ENCODE results near the gene ABCG8.

The ABCG8 gene

GRCh38 chr2:43845181-43845580 is 6.4 kb downstream of the ABCG8 start:
- no CpG with 5 or more reads among the region's 1 CpG for WGBS
- no peaks in the 10 kb centered on the region for H3K36me3 ChIP-seq (ENCODE audit: control insufficient read depth in 1 of 2, insufficient read depth in 2 of 2, low read depth in 1 of 2, low read length in 2 of 2)
- H3K18ac ChIP-seq (ENCODE audit: low read depth in 1 of 2, low read length in 2 of 2): no peak overlapping the region
- H2BK15ac ChIP-seq (ENCODE audit: low read depth, poor library complexity, severe bottlenecking): no peak overlapping the region
- no peak overlapping the region for H2BK12ac ChIP-seq (ENCODE audit: low read length in 2 of 2)
- no peak overlapping the region for H3K4ac ChIP-seq (ENCODE audit: low read depth in 1 of 2, low read length in 2 of 2)
- H4K8ac ChIP-seq (ENCODE audit: low read length): no peak overlapping the region
- no peak overlapping the region for H2AK5ac ChIP-seq (ENCODE audit: low read length, severe bottlenecking)
- no peak overlapping the region for H3K9ac ChIP-seq (ENCODE audit: low read length)
- H3K4me2 ChIP-seq (ENCODE audit: low read length, poor library complexity, severe bottlenecking): no peak overlapping the region
- DNase-seq: no peak
- H3K79me1 ChIP-seq (replicated peaks; ENCODE audit: low read length, poor library complexity, severe bottlenecking): no peaks in the 10 kb centered on the region
- H3K4me3 ChIP-seq (ENCODE audit: insufficient read depth in 1 of 2, low read depth in 1 of 2, low read length in 2 of 2): no peak overlapping the region
- no peak overlapping the region for H3K27ac ChIP-seq (ENCODE audit: low read length, poor library complexity, severe bottlenecking)
- no peak overlapping the region for H2BK5ac ChIP-seq (ENCODE audit: low read depth, low read length, poor library complexity, severe bottlenecking)
- no peak overlapping the region for H4K91ac ChIP-seq (ENCODE audit: low read length)
- H3K9me3 ChIP-seq (ENCODE audit: control insufficient read depth, low read length): no peaks in the 10 kb centered on the region
- H3K27me3 ChIP-seq (ENCODE audit: control insufficient read depth in 1 of 2, insufficient read depth in 1 of 2, low read length in 2 of 2): peaks cover 19 to 74% of the 10 kb centered on the region in 2 experiments
- no peak overlapping the region for H3K14ac ChIP-seq (ENCODE audit: low read length in 2 of 2)
- H3K4me1 ChIP-seq (ENCODE audit: control insufficient read depth, insufficient read depth, low read depth, low read length): no peaks in the 10 kb centered on the region
- H2BK120ac ChIP-seq (ENCODE audit: low read depth, low read length): no peak overlapping the region
- no peak overlapping the region for H3K23ac ChIP-seq (ENCODE audit: low read length in 2 of 2)
- H2AFZ ChIP-seq (ENCODE audit: low read depth, low read length): no peak overlapping the region

GRCh38 chr2:43846140-43846793 is 7.5 kb downstream of the ABCG8 start:
- Histone ChIP-seq H2BK15ac (ENCODE audit: low read depth, poor library complexity, severe bottlenecking) (no peak overlapping the region), H3K4me1 (ENCODE audit: control insufficient read depth, insufficient read depth, low read depth, low read length) (no peaks in the 10 kb centered on the region), H2BK12ac (ENCODE audit: low read length in 2 of 2) (no peak overlapping the region), H3K9ac (ENCODE audit: low read length) (no peak overlapping the region), H2AFZ (ENCODE audit: low read depth, low read length) (no peak overlapping the region), H3K4me2 (ENCODE audit: low read length, poor library complexity, severe bottlenecking) (no peak overlapping the region), H3K4ac (ENCODE audit: low read depth in 1 of 2, low read length in 2 of 2) (no peak overlapping the region), H3K27me3 (ENCODE audit: control insufficient read depth in 1 of 2, insufficient read depth in 1 of 2, low read length in 2 of 2) (peaks cover 19 to 65% of the 10 kb centered on the region in 2 experiments), H3K36me3 (ENCODE audit: control insufficient read depth in 1 of 2, insufficient read depth in 2 of 2, low read depth in 1 of 2, low read length in 2 of 2) (no peaks in the 10 kb centered on the region), H3K4me3 (ENCODE audit: insufficient read depth in 1 of 2, low read depth in 1 of 2, low read length in 2 of 2) (no peak overlapping the region), H3K14ac (ENCODE audit: low read length in 2 of 2) (no peak overlapping the region), H3K79me1 (replicated peaks; ENCODE audit: low read length, poor library complexity, severe bottlenecking) (no peaks in the 10 kb centered on the region), H4K91ac (ENCODE audit: low read length) (no peak overlapping the region), H3K27ac (ENCODE audit: low read length, poor library complexity, severe bottlenecking) (no peak overlapping the region), H4K8ac (ENCODE audit: low read length) (no peak overlapping the region), H2BK120ac (ENCODE audit: low read depth, low read length) (no peak overlapping the region), H2BK5ac (ENCODE audit: low read depth, low read length, poor library complexity, severe bottlenecking) (no peak overlapping the region), H2AK5ac (ENCODE audit: low read length, severe bottlenecking) (no peak overlapping the region), H3K9me3 (ENCODE audit: control insufficient read depth, low read length) (no peaks in the 10 kb centered on the region), H3K23ac (ENCODE audit: low read length in 2 of 2) (no peak overlapping the region), H3K18ac (ENCODE audit: low read depth in 1 of 2, low read length in 2 of 2) (no peak overlapping the region)
- no peak for DNase-seq
- 96% methylated on average over 5 of the region's 5 CpGs for WGBS

GRCh38 chr2:43848214-43848613 is 9.4 kb downstream of the ABCG8 start:
- 82% methylated on average over 1 of the region's 1 CpG for WGBS
- Histone ChIP-seq H3K27ac (ENCODE audit: low read length, poor library complexity, severe bottlenecking) (no peak overlapping the region), H3K79me1 (replicated peaks; ENCODE audit: low read length, poor library complexity, severe bottlenecking) (no peaks in the 10 kb centered on the region), H3K4me1 (ENCODE audit: control insufficient read depth, insufficient read depth, low read depth, low read length) (no peaks in the 10 kb centered on the region), H3K4me2 (ENCODE audit: low read length, poor library complexity, severe bottlenecking) (no peak overlapping the region), H3K23ac (ENCODE audit: low read length in 2 of 2) (no peak overlapping the region), H3K27me3 (ENCODE audit: control insufficient read depth in 1 of 2, insufficient read depth in 1 of 2, low read length in 2 of 2) (peaks cover 21 to 62% of the 10 kb centered on the region in 2 experiments), H3K14ac (ENCODE audit: low read length in 2 of 2) (no peak overlapping the region), H3K4ac (ENCODE audit: low read depth in 1 of 2, low read length in 2 of 2) (no peak overlapping the region), H2BK15ac (ENCODE audit: low read depth, poor library complexity, severe bottlenecking) (no peak overlapping the region), H3K18ac (ENCODE audit: low read depth in 1 of 2, low read length in 2 of 2) (no peak overlapping the region), H4K91ac (ENCODE audit: low read length) (no peak overlapping the region), H3K36me3 (ENCODE audit: control insufficient read depth in 1 of 2, insufficient read depth in 2 of 2, low read depth in 1 of 2, low read length in 2 of 2) (no peaks in the 10 kb centered on the region), H2AFZ (ENCODE audit: low read depth, low read length) (no peak overlapping the region), H3K9me3 (ENCODE audit: control insufficient read depth, low read length) (no peaks in the 10 kb centered on the region), H3K9ac (ENCODE audit: low read length) (no peak overlapping the region), H3K4me3 (ENCODE audit: insufficient read depth in 1 of 2, low read depth in 1 of 2, low read length in 2 of 2) (no peak overlapping the region), H4K8ac (ENCODE audit: low read length) (no peak overlapping the region), H2BK12ac (ENCODE audit: low read length in 2 of 2) (no peak overlapping the region), H2BK120ac (ENCODE audit: low read depth, low read length) (no peak overlapping the region), H2BK5ac (ENCODE audit: low read depth, low read length, poor library complexity, severe bottlenecking) (no peak overlapping the region), H2AK5ac (ENCODE audit: low read length, severe bottlenecking) (no peak overlapping the region)
- DNase-seq: peak; percentile 36

- no peak overlapping the region for H3K4me3 ChIP-seq (ENCODE audit: insufficient read depth in 1 of 2, low read depth in 1 of 2, low read length in 2 of 2)
- H3K23ac ChIP-seq (ENCODE audit: low read length in 2 of 2): no peak overlapping the region
- no peak overlapping the region for H3K27ac ChIP-seq (ENCODE audit: low read length, poor library complexity, severe bottlenecking)
- H3K36me3 ChIP-seq (ENCODE audit: control insufficient read depth in 1 of 2, insufficient read depth in 2 of 2, low read depth in 1 of 2, low read length in 2 of 2): no peaks in the 10 kb centered on the region
- H3K9ac ChIP-seq (ENCODE audit: low read length): no peak overlapping the region
- no peak overlapping the region for H2AFZ ChIP-seq (ENCODE audit: low read depth, low read length)
- no peak overlapping the region for H2BK5ac ChIP-seq (ENCODE audit: low read depth, low read length, poor library complexity, severe bottlenecking)
- no peak overlapping the region for H4K8ac ChIP-seq (ENCODE audit: low read length)
- no peaks in the 10 kb centered on the region for H3K4me1 ChIP-seq (ENCODE audit: control insufficient read depth, insufficient read depth, low read depth, low read length)
- no peak overlapping the region for H3K18ac ChIP-seq (ENCODE audit: low read depth in 1 of 2, low read length in 2 of 2)
- peaks cover 38 to 68% of the 10 kb centered on the region in 2 experiments for H3K27me3 ChIP-seq (ENCODE audit: control insufficient read depth in 1 of 2, insufficient read depth in 1 of 2, low read length in 2 of 2)
- WGBS: 90% methylated on average over 20 of the region's 20 CpGs
- H2BK15ac ChIP-seq (ENCODE audit: low read depth, poor library complexity, severe bottlenecking): no peak overlapping the region
- no peak overlapping the region for H3K4me2 ChIP-seq (ENCODE audit: low read length, poor library complexity, severe bottlenecking)
- H3K9me3 ChIP-seq (ENCODE audit: control insufficient read depth, low read length): no peaks in the 10 kb centered on the region
- no peak overlapping the region for H2BK12ac ChIP-seq (ENCODE audit: low read length in 2 of 2)
- H2BK120ac ChIP-seq (ENCODE audit: low read depth, low read length): no peak overlapping the region
- no peaks in the 10 kb centered on the region for H3K79me1 ChIP-seq (replicated peaks; ENCODE audit: low read length, poor library complexity, severe bottlenecking)
- H3K14ac ChIP-seq (ENCODE audit: low read length in 2 of 2): no peak overlapping the region
- no peak overlapping the region for H2AK5ac ChIP-seq (ENCODE audit: low read length, severe bottlenecking)
- no peak overlapping the region for H4K91ac ChIP-seq (ENCODE audit: low read length)
- H3K4ac ChIP-seq (ENCODE audit: low read depth in 1 of 2, low read length in 2 of 2): no peak overlapping the region
- no peak for DNase-seq
Measured at GRCh38 chr2:43851011-43851980, 12.5 kb downstream of the ABCG8 start.
